ENCODE results near the gene CARD11.

GRCh38 chr7:2886900-2887299 is 156.8 kb downstream of the CARD11 start:
- TF ChIP-seq ZBTB4 (CRISPR knock-in tag; IDR thresholded peaks at IDR 0.05; ENCODE audit: borderline replicate concordance), result no peak
- peak; percentile 91 for TF ChIP-seq BHLHE40 (IDR thresholded peaks at IDR 0.05; ENCODE audit: low read length)
- no peak for TF ChIP-seq TCF7 (IDR thresholded peaks at IDR 0.05; ENCODE audit: low read depth)
- TF ChIP-seq MEF2D (CRISPR knock-in tag; IDR thresholded peaks at IDR 0.05), result no peak
- TF ChIP-seq U2AF2 (IDR thresholded peaks at IDR 0.05; ENCODE audit: low read depth, low read length), result no peak
- TF ChIP-seq MNT (IDR thresholded peaks at IDR 0.05), result peak; percentile 80
